ENCODE measurements around the gene P2RX1.
"Not testable (repeated sequence)": the region's sequence is repeated elsewhere in the genome, so short reads cannot be mapped to it uniquely, and the experiment has no call there.

The P2RX1 gene

DNA sequence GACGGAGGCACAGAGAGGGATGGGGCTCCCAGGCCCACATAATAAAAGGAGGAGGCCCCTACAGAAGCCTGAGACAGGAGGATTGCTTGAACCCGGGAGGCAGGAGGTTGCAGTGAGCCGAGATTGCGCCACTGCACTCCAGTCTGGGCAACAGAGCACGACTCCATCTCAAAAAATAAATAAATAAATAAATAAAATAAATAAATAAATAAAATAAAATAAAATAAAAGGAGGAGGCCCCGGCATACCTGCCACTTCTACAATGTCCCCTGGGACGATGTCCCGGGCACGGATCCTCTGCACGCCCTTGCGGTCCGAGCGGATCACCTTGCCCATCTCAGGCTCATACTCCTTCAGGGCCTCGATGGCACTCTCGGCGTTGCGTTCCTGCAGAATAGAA is 34.7 kb upstream of the P2RX1 start:
- H3K4me3 ChIP-seq (ENCODE audit: extremely low read depth, insufficient read depth, low read length, poor library complexity, severe bottlenecking): no peak overlapping the region
- no peaks in the 10 kb centered on the region for H3K9me3 ChIP-seq (ENCODE audit: control insufficient read depth, low read length)
- whole genome bisulfite sequencing, 2 experiments (ENCODE audit: insufficient coverage in 2 of 2): 91 to 94% methylated on average over 13 of the region's 17 CpGs
- no peaks in the 10 kb centered on the region for H3K4me1 ChIP-seq (ENCODE audit: control insufficient read depth, insufficient read depth, low read length, poor library complexity, severe bottlenecking)
- no peaks in the 10 kb centered on the region for H3K36me3 ChIP-seq (ENCODE audit: control insufficient read depth, insufficient read depth, low read length)
- no peak overlapping the region for H3K27ac ChIP-seq (ENCODE audit: low read depth, low read length, severe bottlenecking)

DNA sequence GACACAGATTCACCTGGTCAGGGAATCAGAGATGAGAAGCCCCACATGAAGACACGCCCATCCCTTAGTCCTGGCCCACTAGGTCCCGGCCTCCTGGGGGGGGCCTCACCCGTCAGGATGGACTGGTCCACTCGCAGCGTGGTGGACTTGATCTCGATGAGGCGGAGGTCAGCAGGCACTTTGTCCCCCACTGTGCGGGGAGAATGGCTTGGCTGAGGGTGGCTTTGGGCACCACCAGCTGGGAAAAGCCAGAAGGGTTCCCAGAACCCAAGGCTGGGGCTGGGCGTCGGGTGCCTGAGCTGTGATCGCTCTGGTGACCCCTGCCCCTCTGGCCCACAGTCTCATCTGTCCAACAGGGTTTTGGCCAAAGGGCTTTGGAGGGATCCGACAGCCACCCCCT is 34.3 kb upstream of the P2RX1 start:
- Histone ChIP-seq H3K27ac (ENCODE audit: low read depth, low read length, severe bottlenecking) (no peak overlapping the region), H3K4me3 (ENCODE audit: extremely low read depth, insufficient read depth, low read length, poor library complexity, severe bottlenecking) (no peak overlapping the region), H3K9me3 (ENCODE audit: control insufficient read depth, low read length) (no peaks in the 10 kb centered on the region), H3K4me1 (ENCODE audit: control insufficient read depth, insufficient read depth, low read length, poor library complexity, severe bottlenecking) (no peaks in the 10 kb centered on the region), H3K36me3 (ENCODE audit: control insufficient read depth, insufficient read depth, low read length) (no peaks in the 10 kb centered on the region)
- WGBS, 2 experiments (ENCODE audit: insufficient coverage in 2 of 2): 93% methylated on average over 9 to 12 of the region's 12 CpGs

DNA sequence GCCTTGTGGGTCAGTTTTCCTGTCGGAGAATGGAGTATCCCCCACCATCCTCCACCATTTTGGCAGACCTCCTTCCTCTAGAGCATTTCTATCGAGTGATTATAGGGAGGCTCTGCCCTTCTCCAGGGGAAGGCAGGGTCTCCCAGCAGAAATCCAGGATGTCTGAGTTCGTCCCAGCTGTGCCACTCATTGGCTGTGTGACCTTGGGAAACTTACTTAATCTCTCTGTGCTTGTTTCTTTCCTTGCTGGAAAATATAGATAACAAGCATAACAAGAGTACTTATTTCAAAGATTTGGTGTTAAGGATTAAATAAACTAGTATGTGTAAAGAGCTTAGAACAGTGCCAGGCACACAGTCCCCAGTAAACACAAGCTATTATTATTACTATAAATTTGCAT is 33.2 kb upstream of the P2RX1 start:
- H3K27ac ChIP-seq (ENCODE audit: low read depth, low read length, severe bottlenecking): no peak overlapping the region
- H3K4me3 ChIP-seq (ENCODE audit: extremely low read depth, insufficient read depth, low read length, poor library complexity, severe bottlenecking): no peak overlapping the region
- H3K9me3 ChIP-seq (ENCODE audit: control insufficient read depth, low read length): no peaks in the 10 kb centered on the region
- 83 to 94% methylated on average over 2 to 3 of the region's 3 CpGs for WGBS, 2 experiments (ENCODE audit: insufficient coverage in 2 of 2)
- H3K36me3 ChIP-seq (ENCODE audit: control insufficient read depth, insufficient read depth, low read length): no peaks in the 10 kb centered on the region
- H3K4me1 ChIP-seq (ENCODE audit: control insufficient read depth, insufficient read depth, low read length, poor library complexity, severe bottlenecking): no peaks in the 10 kb centered on the region

DNA sequence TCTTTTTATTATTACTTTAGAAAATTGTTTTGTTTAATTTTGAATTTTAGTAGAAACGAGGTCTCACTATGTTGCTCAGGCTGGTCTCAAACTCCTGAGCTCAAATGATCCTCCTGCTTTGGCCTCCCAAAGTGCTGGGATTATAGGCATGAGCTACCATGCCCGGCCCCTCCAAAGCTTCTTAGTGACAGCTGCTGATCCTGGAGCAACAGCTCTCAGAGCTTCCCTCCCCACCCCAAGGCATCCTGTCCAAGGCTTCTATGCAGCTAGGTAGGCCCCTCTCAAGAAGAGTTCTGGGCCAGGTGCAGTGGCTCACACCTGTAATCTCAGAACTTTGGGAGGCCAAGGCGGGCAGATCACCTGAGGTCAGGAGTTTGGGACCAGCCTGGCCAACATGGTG is 32.3 kb upstream of the P2RX1 start:
- H3K9me3 ChIP-seq (ENCODE audit: control insufficient read depth, low read length); H3K4me3 ChIP-seq (ENCODE audit: extremely low read depth, insufficient read depth, low read length, poor library complexity, severe bottlenecking); H3K27ac ChIP-seq (ENCODE audit: low read depth, low read length, severe bottlenecking); H3K36me3 ChIP-seq (ENCODE audit: control insufficient read depth, insufficient read depth, low read length); H3K4me1 ChIP-seq (ENCODE audit: control insufficient read depth, insufficient read depth, low read length, poor library complexity, severe bottlenecking): not testable (repeated sequence)
- 96 to 97% methylated on average over 3 of the region's 3 CpGs for WGBS, 2 experiments (ENCODE audit: insufficient coverage in 2 of 2)

DNA sequence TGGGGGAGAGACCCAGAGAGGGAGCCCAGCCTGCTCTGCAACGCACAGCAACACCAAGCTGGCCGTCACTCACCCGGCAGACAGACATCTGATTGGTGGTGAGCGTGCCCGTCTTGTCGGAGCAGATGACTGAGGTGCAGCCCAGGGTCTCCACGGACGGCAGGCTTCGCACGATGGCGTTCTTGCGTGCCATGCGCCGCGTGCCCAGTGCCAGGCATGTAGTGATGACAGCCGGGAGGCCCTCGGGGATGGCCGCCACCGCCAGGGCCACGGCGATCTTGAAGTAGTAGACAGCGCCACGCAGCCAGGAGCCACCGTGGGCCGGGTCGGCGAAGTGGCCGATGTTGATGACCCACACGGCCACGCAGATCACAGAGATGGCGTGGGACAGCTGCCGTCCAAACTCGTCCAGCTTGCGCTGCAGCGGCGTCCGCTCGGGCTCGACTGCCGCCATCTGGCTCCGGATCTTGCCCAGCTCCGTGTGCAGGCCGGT is 31.1 kb upstream of the P2RX1 start:
- WGBS, 2 experiments (ENCODE audit: insufficient coverage in 2 of 2): 95% methylated on average over 43 of the region's 43 CpGs
- Histone ChIP-seq H3K27ac (ENCODE audit: low read depth, low read length, severe bottlenecking) (no peak overlapping the region), H3K9me3 (ENCODE audit: control insufficient read depth, low read length) (no peaks in the 10 kb centered on the region), H3K4me1 (ENCODE audit: control insufficient read depth, insufficient read depth, low read length, poor library complexity, severe bottlenecking) (no peaks in the 10 kb centered on the region), H3K4me3 (ENCODE audit: extremely low read depth, insufficient read depth, low read length, poor library complexity, severe bottlenecking) (no peak overlapping the region), H3K36me3 (ENCODE audit: control insufficient read depth, insufficient read depth, low read length) (no peaks in the 10 kb centered on the region)

DNA sequence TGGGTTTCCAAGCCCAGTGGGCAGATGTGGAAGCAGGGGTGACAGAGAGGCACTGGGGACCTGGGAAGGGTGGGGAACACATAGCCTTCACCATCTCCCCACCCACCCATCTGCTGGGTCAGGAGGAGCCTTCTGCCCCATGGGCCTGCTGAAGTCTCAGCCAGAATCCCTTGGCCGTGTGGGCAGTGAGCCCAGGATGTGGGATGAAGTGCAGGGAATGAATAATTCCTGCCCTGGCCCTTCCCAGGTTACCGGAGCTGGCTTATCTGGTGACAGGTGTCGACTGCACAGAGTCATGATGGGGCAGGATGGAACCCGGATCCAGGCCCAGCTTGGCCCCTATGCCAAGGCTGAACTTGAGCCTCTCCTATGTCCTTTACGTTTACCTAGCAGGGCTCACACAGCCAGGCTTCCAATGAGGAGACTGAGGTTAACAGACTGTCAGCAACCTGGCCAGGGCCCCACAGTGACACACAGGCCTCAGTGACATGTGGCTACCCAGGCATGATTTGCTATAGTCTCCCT is 30.5 kb upstream of the P2RX1 start:
- 79 to 95% methylated on average over 5 of the region's 5 CpGs for WGBS, 2 experiments (ENCODE audit: insufficient coverage in 2 of 2)
- H3K4me1 ChIP-seq (ENCODE audit: control insufficient read depth, insufficient read depth, low read length, poor library complexity, severe bottlenecking): no peaks in the 10 kb centered on the region
- H3K36me3 ChIP-seq (ENCODE audit: control insufficient read depth, insufficient read depth, low read length): no peaks in the 10 kb centered on the region
- no peaks in the 10 kb centered on the region for H3K9me3 ChIP-seq (ENCODE audit: control insufficient read depth, low read length)
- no peak overlapping the region for H3K27ac ChIP-seq (ENCODE audit: low read depth, low read length, severe bottlenecking)
- H3K4me3 ChIP-seq (ENCODE audit: extremely low read depth, insufficient read depth, low read length, poor library complexity, severe bottlenecking): no peak overlapping the region

DNA sequence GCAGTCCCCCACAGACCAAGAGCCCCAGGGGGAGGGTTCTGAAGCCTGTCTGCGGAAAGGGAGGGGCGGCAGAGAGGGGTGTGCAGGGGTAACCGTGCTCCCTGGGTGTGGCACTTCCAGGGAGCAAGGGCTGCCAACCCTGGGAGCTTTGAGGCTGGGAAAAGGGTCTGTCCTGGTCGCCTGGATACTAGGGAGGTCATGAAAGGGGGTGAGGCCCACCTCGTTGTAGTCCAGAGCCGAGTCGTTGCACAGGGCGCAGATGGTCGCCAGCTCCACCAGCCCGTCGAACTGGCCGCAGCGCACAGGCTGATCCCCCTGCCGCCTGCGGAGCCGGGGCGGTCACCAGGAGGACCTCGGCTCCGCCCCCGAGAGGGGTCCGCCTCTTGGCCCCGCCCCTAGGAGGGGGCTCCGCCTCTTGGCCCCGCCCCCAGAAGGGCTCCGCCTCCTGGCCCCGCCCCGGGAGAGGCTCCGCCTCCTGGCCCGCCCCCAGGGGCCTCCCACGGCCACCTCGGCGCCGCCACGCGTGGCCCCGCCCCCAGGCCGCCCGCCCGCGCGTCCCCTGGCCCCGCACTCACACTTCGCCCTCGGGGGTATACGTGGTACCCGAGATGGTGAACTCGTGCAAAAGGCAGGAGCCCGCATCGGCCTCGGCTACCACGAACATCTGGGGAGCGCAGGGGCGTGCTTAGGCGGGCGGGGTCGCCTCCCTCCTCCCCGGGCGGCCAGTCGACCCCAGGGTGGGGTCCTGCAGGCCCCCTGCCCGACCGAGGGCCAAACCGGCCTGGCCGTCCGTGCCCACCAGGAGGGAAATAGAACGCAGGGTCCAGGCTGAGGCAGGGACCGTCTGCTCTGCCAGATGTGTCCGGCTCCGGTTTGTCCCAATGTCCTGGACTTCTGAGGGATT is 28.5 kb upstream of the P2RX1 start:
- WGBS, 2 experiments (ENCODE audit: insufficient coverage in 2 of 2): 38 to 40% methylated on average over 45 to 61 of the region's 68 CpGs
- Histone ChIP-seq H3K9me3 (ENCODE audit: control insufficient read depth, low read length) (no peaks in the 10 kb centered on the region), H3K27ac (ENCODE audit: low read depth, low read length, severe bottlenecking) (no peak overlapping the region), H3K4me3 (ENCODE audit: extremely low read depth, insufficient read depth, low read length, poor library complexity, severe bottlenecking) (peak overlapping the region; percentile 2), H3K4me1 (ENCODE audit: control insufficient read depth, insufficient read depth, low read length, poor library complexity, severe bottlenecking) (no peaks in the 10 kb centered on the region), H3K36me3 (ENCODE audit: control insufficient read depth, insufficient read depth, low read length) (no peaks in the 10 kb centered on the region)

DNA sequence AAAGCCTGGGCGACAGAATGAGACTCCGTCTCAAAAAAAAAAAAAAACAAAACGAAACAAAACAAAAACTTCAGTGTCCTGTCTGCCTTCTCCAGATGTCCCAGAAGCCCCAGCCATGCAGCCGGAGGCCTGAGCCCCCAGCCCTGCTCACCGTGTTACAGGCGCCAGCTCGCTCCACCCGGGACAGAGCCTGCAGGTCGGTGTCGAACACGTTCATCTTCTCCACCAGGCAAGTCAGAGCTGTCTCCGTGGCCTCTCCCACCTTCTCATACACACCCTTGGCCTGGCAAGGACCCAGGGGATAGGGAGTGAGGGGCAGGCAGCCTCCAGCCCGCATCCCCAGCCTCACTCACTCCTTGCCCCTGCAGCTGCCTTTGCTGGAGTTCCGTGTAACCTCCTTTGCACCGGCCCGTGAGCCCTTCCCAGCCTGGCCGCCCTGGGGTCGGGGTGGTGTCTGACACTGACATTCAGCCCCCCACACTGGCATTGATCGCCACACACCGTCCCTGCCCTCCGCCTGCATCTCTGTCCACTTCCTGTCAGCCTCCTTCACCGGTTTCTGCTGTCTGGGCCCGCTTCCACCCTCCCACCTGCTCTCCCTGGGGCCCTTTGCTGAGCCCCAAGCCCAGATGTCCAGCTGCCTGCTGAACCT is 27.1 kb upstream of the P2RX1 start:
- WGBS, 2 experiments (ENCODE audit: insufficient coverage in 2 of 2): 94 to 95% methylated on average over 12 to 23 of the region's 23 CpGs
- no peaks in the 10 kb centered on the region for H3K4me1 ChIP-seq (ENCODE audit: control insufficient read depth, insufficient read depth, low read length, poor library complexity, severe bottlenecking)
- no peak overlapping the region for H3K27ac ChIP-seq (ENCODE audit: low read depth, low read length, severe bottlenecking)
- no peaks in the 10 kb centered on the region for H3K36me3 ChIP-seq (ENCODE audit: control insufficient read depth, insufficient read depth, low read length)
- no peaks in the 10 kb centered on the region for H3K9me3 ChIP-seq (ENCODE audit: control insufficient read depth, low read length)
- H3K4me3 ChIP-seq (ENCODE audit: extremely low read depth, insufficient read depth, low read length, poor library complexity, severe bottlenecking): no peak overlapping the region

DNA sequence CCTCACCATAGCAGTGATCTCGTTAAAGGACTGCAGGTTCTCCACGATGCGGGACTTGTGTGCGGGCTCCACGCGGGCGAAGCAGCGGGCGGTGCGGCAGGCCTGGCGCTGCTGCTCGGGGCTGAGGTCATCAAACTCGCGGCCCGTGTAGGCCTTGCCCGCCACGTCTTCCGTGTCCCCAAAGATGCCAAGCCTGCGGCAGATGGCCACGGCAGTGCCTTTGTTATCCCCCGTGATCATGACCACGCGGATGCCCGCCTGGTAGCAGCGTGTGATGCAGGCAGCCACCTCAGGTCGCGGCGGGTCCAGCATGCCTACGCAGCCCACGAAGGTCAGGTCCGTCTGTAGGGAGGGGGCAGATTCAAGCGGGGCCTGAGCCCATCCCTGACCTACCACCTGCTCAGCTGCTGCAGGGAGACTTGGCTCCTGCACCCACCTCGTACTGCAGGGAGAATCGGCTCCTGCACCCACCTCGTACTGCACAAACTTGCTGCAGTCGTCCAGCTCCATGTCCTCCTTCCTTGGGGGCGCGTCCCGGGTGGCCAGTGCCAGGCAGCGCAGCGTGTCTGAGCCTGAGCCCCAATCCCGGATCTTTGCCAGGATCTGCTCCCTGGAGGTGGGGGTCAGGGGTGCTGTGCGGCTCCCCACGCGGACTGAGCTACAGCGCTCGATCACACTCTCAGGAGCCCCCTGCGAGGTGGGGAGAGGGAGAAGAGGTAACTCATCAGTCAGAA is 24.9 kb upstream of the P2RX1 start:
- WGBS, 2 experiments (ENCODE audit: insufficient coverage in 2 of 2): 93 to 95% methylated on average over 36 to 37 of the region's 48 CpGs
- Histone ChIP-seq H3K36me3 (ENCODE audit: control insufficient read depth, insufficient read depth, low read length) (no peaks in the 10 kb centered on the region), H3K9me3 (ENCODE audit: control insufficient read depth, low read length) (no peaks in the 10 kb centered on the region), H3K27ac (ENCODE audit: low read depth, low read length, severe bottlenecking) (no peak overlapping the region), H3K4me1 (ENCODE audit: control insufficient read depth, insufficient read depth, low read length, poor library complexity, severe bottlenecking) (peaks cover 6% of the 10 kb centered on the region), H3K4me3 (ENCODE audit: extremely low read depth, insufficient read depth, low read length, poor library complexity, severe bottlenecking) (no peak overlapping the region)

DNA sequence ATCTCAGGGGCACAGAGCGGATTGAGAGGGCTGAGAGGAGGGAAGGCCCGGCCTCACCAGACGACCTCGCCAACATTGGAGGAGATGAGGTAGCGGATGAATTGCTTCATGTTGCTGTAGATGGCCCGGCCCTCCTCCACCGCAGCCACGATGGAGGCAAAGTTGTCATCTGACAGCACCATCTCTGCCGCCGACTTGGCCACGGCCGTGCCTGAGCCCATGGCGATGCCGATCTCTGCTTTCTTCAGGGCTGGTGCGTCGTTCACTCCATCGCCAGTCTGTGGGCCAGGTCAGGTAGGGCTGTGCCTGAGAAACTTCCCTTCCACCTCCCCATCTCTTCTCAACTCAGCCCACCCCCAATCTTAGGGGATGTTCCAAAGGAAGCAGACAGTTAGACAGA is 21.1 kb upstream of the P2RX1 start:
- WGBS, 2 experiments (ENCODE audit: insufficient coverage in 2 of 2): 96 to 97% methylated on average over 14 to 17 of the region's 17 CpGs

More for the DNA sequence above, 21.1 kb upstream of the P2RX1 start:
- H3K9me3 ChIP-seq (ENCODE audit: control insufficient read depth, low read length): no peaks in the 10 kb centered on the region
- H3K4me3 ChIP-seq (ENCODE audit: extremely low read depth, insufficient read depth, low read length, poor library complexity, severe bottlenecking): no peak overlapping the region
- peaks cover 7% of the 10 kb centered on the region for H3K4me1 ChIP-seq (ENCODE audit: control insufficient read depth, insufficient read depth, low read length, poor library complexity, severe bottlenecking)
- no peaks in the 10 kb centered on the region for H3K36me3 ChIP-seq (ENCODE audit: control insufficient read depth, insufficient read depth, low read length)
- H3K27ac ChIP-seq (ENCODE audit: low read depth, low read length, severe bottlenecking): no peak overlapping the region

Measured in mesodermal cell (in vitro differentiated cells).